NK-92 (cell line): ENCODE data around the gene TNFSF13B.
"Not testable (repeated sequence)": the region's sequence is repeated elsewhere in the genome, so short reads cannot be mapped to it uniquely, and the experiment has no call there.

Experiments
- DNase-seq: peaks from one replicate; lab custom pipeline; 2025; ENCODE audit not compliant: unreplicated experiment; lab: John Stamatoyannopoulos, UW

Gene TNFSF13B, protein sequence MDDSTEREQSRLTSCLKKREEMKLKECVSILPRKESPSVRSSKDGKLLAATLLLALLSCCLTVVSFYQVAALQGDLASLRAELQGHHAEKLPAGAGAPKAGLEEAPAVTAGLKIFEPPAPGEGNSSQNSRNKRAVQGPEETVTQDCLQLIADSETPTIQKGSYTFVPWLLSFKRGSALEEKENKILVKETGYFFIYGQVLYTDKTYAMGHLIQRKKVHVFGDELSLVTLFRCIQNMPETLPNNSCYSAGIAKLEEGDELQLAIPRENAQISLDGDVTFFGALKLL

DNA sequence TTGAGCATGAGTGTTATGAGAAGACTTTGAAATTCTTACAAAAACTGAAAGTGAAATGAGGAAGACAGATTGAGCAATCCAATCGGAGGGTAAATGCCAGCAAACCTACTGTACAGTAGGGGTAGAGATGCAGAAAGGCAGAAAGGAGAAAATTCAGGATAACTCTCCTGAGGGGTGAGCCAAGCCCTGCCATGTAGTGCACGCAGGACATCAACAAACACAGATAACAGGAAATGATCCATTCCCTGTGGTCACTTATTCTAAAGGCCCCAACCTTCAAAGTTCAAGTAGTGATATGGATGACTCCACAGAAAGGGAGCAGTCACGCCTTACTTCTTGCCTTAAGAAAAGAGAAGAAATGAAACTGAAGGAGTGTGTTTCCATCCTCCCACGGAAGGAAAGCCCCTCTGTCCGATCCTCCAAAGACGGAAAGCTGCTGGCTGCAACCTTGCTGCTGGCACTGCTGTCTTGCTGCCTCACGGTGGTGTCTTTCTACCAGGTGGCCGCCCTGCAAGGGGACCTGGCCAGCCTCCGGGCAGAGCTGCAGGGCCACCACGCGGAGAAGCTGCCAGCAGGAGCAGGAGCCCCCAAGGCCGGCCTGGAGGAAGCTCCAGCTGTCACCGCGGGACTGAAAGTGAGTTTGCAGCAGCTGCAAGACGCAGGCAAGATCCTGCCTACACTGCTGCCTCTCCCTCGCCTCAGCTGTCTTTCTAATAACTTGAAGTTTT is at the start of gene TNFSF13B:
Gene TNFSF13B (plus strand): TSS at position 118 of the 728 bp plus-strand sequence. CDS start 178 bp downstream, at position 296.
- DNase-seq: no peak

GRCh38 chr13:108220041-108220440 is 49.5 kb upstream of the TNFSF13B start:
- no peak for DNase-seq

- no peak for DNase-seq
These were observed 45.6 kb upstream of the TNFSF13B start for GRCh38 chr13:108223687-108224503.

- DNase-seq: no peak
These were observed 44.1 kb upstream of the TNFSF13B start for GRCh38 chr13:108225440-108225839.

- no peak for DNase-seq
These were observed 43.3 kb upstream of the TNFSF13B start for GRCh38 chr13:108226184-108226583.

DNA sequence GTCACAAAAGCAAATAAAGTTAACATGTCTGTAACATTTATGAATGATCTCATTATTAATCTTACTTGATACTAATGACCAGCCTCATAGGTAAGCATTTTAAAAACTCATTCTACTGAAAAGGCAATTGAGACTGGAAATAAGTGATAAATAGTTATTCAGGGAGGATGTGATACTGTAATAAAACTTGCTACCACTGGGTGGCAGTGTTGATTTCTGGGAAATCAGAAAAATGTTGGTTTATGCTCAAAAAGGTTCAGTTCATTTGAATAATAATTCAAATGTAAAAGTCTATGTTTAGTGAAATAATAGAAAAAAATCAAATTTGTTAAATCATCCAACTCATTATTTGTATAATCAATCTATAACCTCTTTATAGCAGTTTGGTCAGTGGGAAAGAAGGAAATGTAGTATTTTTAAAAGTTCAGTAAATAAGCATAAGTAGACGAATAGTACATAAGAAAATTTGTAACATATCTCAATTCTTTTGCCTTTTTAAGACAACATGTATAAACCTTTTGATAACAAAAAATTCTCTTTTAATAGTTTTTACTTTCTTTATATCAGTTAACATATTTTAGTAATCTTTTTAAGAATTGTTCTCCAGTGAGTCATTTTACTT is 41.8 kb upstream of the TNFSF13B start:
- no peak for DNase-seq

- DNase-seq: no peak
These were observed 39.1 kb upstream of the TNFSF13B start for GRCh38 chr13:108230377-108230776.

- DNase-seq: no peak
These were observed 20.4 kb upstream of the TNFSF13B start for GRCh38 chr13:108249150-108249549.

GRCh38 chr13:108257248-108257647 is 12.3 kb upstream of the TNFSF13B start:
- DNase-seq: no peak

- DNase-seq: no peak
These were observed 5.7 kb upstream of the TNFSF13B start for GRCh38 chr13:108263621-108264355.

DNA sequence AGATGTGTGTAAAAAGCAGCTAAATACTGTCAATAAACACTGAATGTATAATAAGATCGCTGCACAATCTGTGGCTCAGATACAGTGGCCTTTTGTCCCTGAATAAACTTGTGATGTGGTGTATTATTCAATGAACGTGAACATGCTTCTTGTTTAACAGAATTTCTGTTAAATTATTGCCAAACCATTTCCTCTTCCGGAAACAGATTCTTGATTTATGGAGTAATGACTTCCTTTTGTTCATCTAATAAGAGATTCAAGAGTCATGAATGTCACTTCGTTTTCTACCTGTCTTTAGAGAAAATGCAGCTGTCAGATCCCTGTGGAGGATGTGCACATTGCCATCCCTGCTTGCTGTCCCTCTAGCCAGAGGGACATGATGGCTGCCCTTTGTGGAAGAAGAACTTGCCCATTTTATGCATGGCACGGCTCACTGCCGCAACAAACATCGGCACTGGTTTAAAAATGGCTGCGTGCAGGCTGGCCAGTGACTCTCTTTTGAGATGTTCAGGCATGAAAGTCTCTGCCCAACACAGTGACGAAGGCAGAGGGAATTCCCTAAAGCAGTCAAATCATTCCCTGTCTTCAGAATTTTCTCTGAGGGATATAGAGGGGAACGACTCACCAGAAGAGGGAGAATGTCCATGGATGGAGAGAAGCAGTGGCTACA is 3.1 kb upstream of the TNFSF13B start:
- no peak for DNase-seq

GRCh38 chr13:108267347-108267746 is 2.2 kb upstream of the TNFSF13B start:
- DNase-seq: no peak

DNA sequence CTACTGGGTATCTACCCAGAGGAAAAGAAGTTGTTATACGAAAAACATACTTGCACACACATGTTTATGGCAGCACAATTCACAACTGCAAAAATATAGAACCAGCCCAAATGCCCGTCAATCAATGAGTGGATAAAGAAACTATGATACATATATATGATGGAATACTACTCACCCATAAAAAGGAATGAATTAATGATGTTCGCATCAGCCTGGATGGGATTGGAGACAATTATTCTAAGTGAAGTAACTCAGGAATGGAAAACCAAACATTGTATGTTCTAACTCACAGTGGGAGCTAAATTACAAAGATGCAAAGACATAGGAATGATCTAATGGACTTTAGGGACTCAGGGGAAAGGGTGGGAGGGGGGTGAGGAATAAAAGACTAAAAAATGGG is 1.7 kb upstream of the TNFSF13B start:
- not testable (repeated sequence) for DNase-seq

DNA sequence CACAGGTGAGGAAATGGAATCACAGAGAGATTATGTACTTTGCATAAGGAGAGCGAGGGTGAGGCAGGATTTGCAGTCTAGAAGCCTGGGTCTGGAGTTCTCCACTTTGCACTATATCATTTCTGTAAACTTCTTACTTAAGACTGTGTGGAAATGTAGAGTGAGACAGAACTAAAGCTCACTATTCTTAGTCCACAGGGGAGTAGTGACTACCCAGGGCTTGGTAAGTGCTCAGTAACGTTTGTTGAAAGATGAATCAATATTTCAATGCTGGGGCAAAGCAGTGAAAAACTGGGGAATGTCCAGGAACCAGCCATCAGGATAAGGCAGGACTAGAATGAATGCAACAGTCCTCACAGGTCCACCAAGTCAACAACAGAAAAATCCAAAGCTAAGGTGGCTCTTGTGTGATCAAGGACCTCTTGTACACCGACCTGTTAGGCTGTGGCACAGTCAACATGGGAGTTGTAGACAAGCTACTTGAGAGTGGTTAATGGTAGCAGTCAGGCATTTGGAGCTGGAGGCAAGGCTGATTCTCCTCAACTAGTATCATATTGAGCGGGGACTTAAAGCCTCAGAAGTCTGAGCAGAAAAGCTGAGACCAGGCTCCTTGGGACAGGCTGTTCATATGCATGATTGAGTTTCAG is 929 bp upstream of the TNFSF13B start:
- DNase-seq: no peak

DNA sequence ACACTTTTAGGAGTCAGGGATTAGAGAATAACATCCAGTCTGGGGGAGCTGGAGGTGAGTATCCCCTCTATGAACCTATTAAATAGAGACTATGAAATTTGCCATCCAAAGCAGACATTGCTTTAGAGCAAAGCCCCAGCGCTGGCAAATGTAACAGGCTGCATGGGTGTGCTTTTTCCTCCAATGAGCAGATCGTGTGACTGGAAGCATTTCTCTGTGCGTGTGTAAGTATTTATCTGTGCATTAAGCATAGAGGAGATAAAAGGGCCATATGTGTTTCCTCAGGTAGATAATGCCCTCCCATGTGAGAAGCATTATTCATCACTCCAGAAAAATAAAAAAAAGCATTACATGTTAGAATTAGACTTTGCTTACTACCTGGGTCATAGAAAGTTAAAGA is 924 bp downstream of the TNFSF13B start:
- DNase-seq: no peak

- no peak for DNase-seq
These were observed 2.8 kb downstream of the TNFSF13B start for GRCh38 chr13:108272333-108272732.

GRCh38 chr13:108273429-108274118 is 4.1 kb downstream of the TNFSF13B start:
- DNase-seq: no peak

DNA sequence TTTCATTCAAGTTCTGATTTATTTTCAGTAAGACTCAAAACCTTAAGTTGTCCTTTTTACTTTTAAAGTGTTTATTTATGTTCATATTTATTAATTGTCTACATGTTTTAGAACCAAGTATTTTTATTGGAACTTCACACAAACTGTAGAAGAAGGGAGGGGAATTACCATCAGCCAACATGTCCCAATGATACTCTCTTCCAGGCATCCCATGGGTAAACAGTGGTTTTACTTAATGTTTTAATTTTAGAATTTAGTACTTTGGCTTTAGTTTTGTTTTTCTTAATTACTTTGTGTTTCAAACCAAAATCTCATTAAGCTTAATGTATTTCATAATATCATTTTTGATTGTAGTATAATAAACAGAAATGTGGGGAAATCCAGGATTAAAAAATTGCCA is 5.2 kb downstream of the TNFSF13B start:
- no peak for DNase-seq

GRCh38 chr13:108276060-108276459 is 6.5 kb downstream of the TNFSF13B start:
- no peak for DNase-seq
